ENCODE data around the gene NID1.

- no peak for TF ChIP-seq EZH2 (IDR thresholded peaks at IDR 0.05)
- no peak for TF ChIP-seq CTCF (IDR thresholded peaks at IDR 0.05)
- TF ChIP-seq EZH2phosphoT487 (IDR thresholded peaks at IDR 0.05) = no peak
Measured at GRCh38 chr1:235995511-235995910, 69.4 kb downstream of the NID1 start.
